IMR-90 (cell line): ENCODE data around the gene PRKAR1B. TPM values are rescaled to one million over a fixed set of nuclear protein-coding genes. Genes with fewer than 3 reads are reported as not detected.

Experiments used
- ATAC-seq: fragments of 200-7000 bp; cut with Tn5 transposase; 2 replicates; pipeline ENCODE4 v1.9.1; 2020; ENCODE audit warnings: low read depth, mild to moderate bottlenecking, moderate library complexity
- BruUV-seq: library from RNA; stranded (reverse); fragments of 400-500 nt; replicated peaks from 2 replicates; lab custom pipeline; 2021; lab: Mats Ljungman, UMichigan
- CTCF ChIA-PET: fragments of 300-600 bp; formaldehyde crosslinking; extraction: SDS; loops from one replicate; lab custom pipeline; 2021; ENCODE audit warnings: antibody characterized with exemption; lab: Yijun Ruan, JAX
- POLR2A ChIA-PET: fragments of 300-600 bp; sonication (Branson Sonifier 250); formaldehyde crosslinking; loops from one replicate; lab custom pipeline; 2022; ENCODE audit warnings: antibody characterized with exemption; ENCODE audit not compliant: unreplicated experiment; lab: Charles Lee
- DNase-seq: peaks from one replicate; pipeline ENCODE4 v3.0.0; 2013
- H2AFZ ChIP-seq: replicated peaks from 2 replicates; pipeline ENCODE3; 2013; ENCODE audit warnings: low read length, mild to moderate bottlenecking; ENCODE audit not compliant: poor library complexity
- H2AK5ac ChIP-seq: 2 replicates; pipeline ENCODE4 v1.6.1; 2013; ENCODE audit warnings: low read depth, low read length, inconsistent platforms
- H2AK9ac ChIP-seq: replicated peaks from 2 replicates; pipeline ENCODE3; 2013; ENCODE audit warnings: mild to moderate bottlenecking, low read depth, low read length, moderate library complexity; ENCODE audit not compliant: poor library complexity
- H2BK120ac ChIP-seq: 2 replicates; pipeline ENCODE4 v1.6.1; 2013; ENCODE audit warnings: low read depth, low read length, inconsistent platforms
- H2BK15ac ChIP-seq: 3 replicates; pipeline ENCODE4 v1.6.1; 2013; ENCODE audit warnings: low read depth, low read length, inconsistent platforms
- H2BK20ac ChIP-seq: 2 replicates; pipeline ENCODE4 v1.6.1; 2013; ENCODE audit warnings: low read depth, mild to moderate bottlenecking, inconsistent platforms, low read length, moderate library complexity
- H2BK5ac ChIP-seq: 2 replicates; pipeline ENCODE4 v1.6.1; 2013; ENCODE audit warnings: mild to moderate bottlenecking, low read depth, low read length, inconsistent platforms; ENCODE audit not compliant: poor library complexity, severe bottlenecking
- H3K14ac ChIP-seq: replicated peaks from 2 replicates; pipeline ENCODE4 v1.6.1; 2013; ENCODE audit warnings: low read depth, low read length, inconsistent platforms
- H3K18ac ChIP-seq: 2 replicates; pipeline ENCODE4 v1.6.1; 2013; ENCODE audit warnings: low read depth, low read length, control low read depth
- H3K23ac ChIP-seq: 2 replicates; pipeline ENCODE4 v1.6.1; 2013; ENCODE audit warnings: low read depth, low read length, inconsistent platforms
- H3K27ac ChIP-seq: 2 replicates; pipeline ENCODE4 v1.5.1; 2013; ENCODE audit warnings: mild to moderate bottlenecking, control low read depth, low read length; ENCODE audit not compliant: insufficient read depth
- H3K27me3 ChIP-seq: 2 replicates; pipeline ENCODE4 v1.6.1; 2013; ENCODE audit warnings: low read length; ENCODE audit not compliant: control insufficient read depth, insufficient read depth
- H3K36me3 ChIP-seq: 2 replicates; pipeline ENCODE4 v1.6.1; 2013; ENCODE audit warnings: low read length, mixed read lengths; ENCODE audit not compliant: control insufficient read depth, insufficient read depth
- H3K4ac ChIP-seq: 2 replicates; pipeline ENCODE4 v1.6.1; 2013; ENCODE audit warnings: low read depth, low read length, inconsistent platforms
- H3K4me1 ChIP-seq: 2 replicates; pipeline ENCODE4 v1.6.1; 2013; ENCODE audit warnings: low read length, mixed read lengths; ENCODE audit not compliant: control insufficient read depth, insufficient read depth
- H3K4me2 ChIP-seq: 2 replicates; pipeline ENCODE4 v1.6.1; 2013; ENCODE audit warnings: low read depth, mild to moderate bottlenecking, control low read depth, low read length, moderate library complexity
- H3K4me3 ChIP-seq: 2 replicates; pipeline ENCODE4 v1.5.1; 2013; ENCODE audit warnings: low read depth, mild to moderate bottlenecking, control low read depth, low read length, moderate library complexity; ENCODE audit not compliant: insufficient read depth
- H3K56ac ChIP-seq: 2 replicates; pipeline ENCODE4 v1.6.1; 2013; ENCODE audit warnings: low read length, inconsistent platforms; ENCODE audit not compliant: insufficient read depth; ENCODE audit errors: extremely low read depth
- H3K79me1 ChIP-seq, 2 experiments: 2 replicates each; pipeline ENCODE4 v1.6.1; 2013; ENCODE audit warnings: low read length in 2 of 2, inconsistent platforms in 1 of 2, low read depth in 1 of 2
- H3K9ac ChIP-seq: 2 replicates; pipeline ENCODE4 v1.6.1; 2013; ENCODE audit warnings: low read depth, low read length, control low read depth
- H3K9me1 ChIP-seq: 2 replicates; pipeline ENCODE4 v1.6.1; 2013; ENCODE audit warnings: low read length, inconsistent platforms; ENCODE audit not compliant: insufficient read depth
- H3K9me3 ChIP-seq: 2 replicates; pipeline ENCODE4 v1.6.1; 2013; ENCODE audit warnings: low read length; ENCODE audit not compliant: control insufficient read depth, insufficient read depth
- H4K20me1 ChIP-seq: 2 replicates; pipeline ENCODE4 v1.6.1; 2013; ENCODE audit warnings: low read length, inconsistent platforms; ENCODE audit not compliant: insufficient read depth
- H4K5ac ChIP-seq: 2 replicates; pipeline ENCODE4 v1.6.1; 2013; ENCODE audit warnings: mild to moderate bottlenecking, low read depth, low read length, control low read depth
- H4K8ac ChIP-seq, 2 experiments: 2 replicates each; pipeline ENCODE4 v1.6.1; 2013; ENCODE audit warnings: low read depth in 2 of 2, low read length in 2 of 2, control low read depth in 1 of 2, inconsistent platforms in 1 of 2
- H4K91ac ChIP-seq: 2 replicates; pipeline ENCODE4 v1.6.1; 2013; ENCODE audit warnings: low read depth, low read length, inconsistent platforms; ENCODE audit not compliant: insufficient read depth
- BHLHE40 ChIP-seq: fragments of 150-350 bp; IDR thresholded peaks from 2 replicates; pipeline ENCODE4 v1.6.1; 2016; ENCODE audit warnings: mild to moderate bottlenecking, low read depth, low read length
- CHD1 ChIP-seq: IDR thresholded peaks from 2 replicates; pipeline ENCODE4 v1.6.1; 2012; ENCODE audit warnings: low read depth, low read length, improper control_type of control experiment
- CTCF ChIP-seq: conservative IDR thresholded peaks from 2 replicates; pipeline ENCODE4 v1.5.1; 2012; ENCODE audit warnings: mild to moderate bottlenecking, low read depth, low read length, improper control_type of control experiment
- ELK1 ChIP-seq: fragments of 150-350 bp; IDR thresholded peaks from 2 replicates; pipeline ENCODE4 v1.6.1; 2016; ENCODE audit warnings: low read depth, mild to moderate bottlenecking, low read length, moderate library complexity, borderline replicate concordance
- MAFK ChIP-seq: IDR thresholded peaks from 2 replicates; pipeline ENCODE4 v1.6.1; 2012; ENCODE audit warnings: low read depth, low read length, improper control_type of control experiment
- MAZ ChIP-seq: IDR thresholded peaks from 2 replicates; pipeline ENCODE4 v1.6.1; 2012; ENCODE audit warnings: low read depth, mild to moderate bottlenecking, low read length, improper control_type of control experiment, moderate library complexity, borderline replicate concordance
- NFE2L2 ChIP-seq: fragments of 150-350 bp; IDR thresholded peaks from 2 replicates; pipeline ENCODE4 v1.6.1; 2016; ENCODE audit warnings: low read depth, mild to moderate bottlenecking, low read length
- RAD21 ChIP-seq: IDR thresholded peaks from 2 replicates; pipeline ENCODE4 v1.6.1; 2012; ENCODE audit warnings: low read length, improper control_type of control experiment
- RCOR1 ChIP-seq: IDR thresholded peaks from 2 replicates; pipeline ENCODE4 v1.6.1; 2012; ENCODE audit warnings: mild to moderate bottlenecking, low read length, improper control_type of control experiment; ENCODE audit not compliant: insufficient replicate concordance
- RFX5 ChIP-seq: IDR thresholded peaks from 2 replicates; pipeline ENCODE4 v1.8.0; 2012; ENCODE audit warnings: low read depth, mild to moderate bottlenecking, low read length, moderate library complexity
- USF2 ChIP-seq: fragments of 150-350 bp; IDR thresholded peaks from 2 replicates; pipeline ENCODE4 v1.6.1; 2017; ENCODE audit warnings: mild to moderate bottlenecking, antibody characterized with exemption, low read length, low read depth
- WGBS, 2 experiments: methylation state at CpG; one replicate each; pipeline versions ENCODE4 v1.1.5 to v1.1.7; 2013; ENCODE audit warnings: missing lambda C conversion rate in 2 of 2; ENCODE audit not compliant: insufficient read length in 1 of 2; ENCODE audit errors: extremely low coverage in 2 of 2; 5-methylcytosine and 5-hydroxymethylcytosine counted together
- dilution Hi-C: fragments of 300-500 bp; cut with HindIII; formaldehyde crosslinking; loops from one replicate; pipeline ENCODE4 v1.14.3; 2018; ENCODE audit warnings: low sequenced_read_pairs; ENCODE audit not compliant: unreplicated experiment
- in situ Hi-C: fragments of 300-500 bp; cut with MboI; formaldehyde crosslinking; loops from 3 replicates; pipeline ENCODE4 v1.14.3; 2019; ENCODE audit warnings: low sequenced_read_pairs, inconsistent platforms, mixed read lengths
- intact Hi-C: fragments of 100-400 bp; cut with micrococcal nuclease; formaldehyde crosslinking; loops from 2 replicates; pipeline ENCODE4 v1.10.0; 2022
- polyA plus RNA-seq, 3 experiments: library from polyadenylated mRNA; depleted of rRNA; stranded (reverse); fragments of >200 nt; gene quantifications; 2 replicates each; pipeline ENCODE4 v1.2.3, GENCODE V29; 2012; ENCODE audit warnings: low replicate concordance in 1 of 3
- total RNA-seq: library from RNA; depleted of rRNA; stranded (reverse); fragments of >200 nt; gene quantifications from 2 replicates; pipeline ENCODE4 v1.2.3, GENCODE V29; 2012

PRKAR1B gene
- total and polyA plus RNA-seq, 2 of the 4 experiments (the other 2 are of a cell fraction): 15.2 to 20.2 TPM

- dilution Hi-C loops (no loop called here), intact Hi-C loops (no loop called here), in situ Hi-C loops (loop anchor here (10.0 kb wide), 1 partner anchor 341 kb away; the partner anchor contains the start of gene GET4)
- H2BK20ac ChIP-seq: no peak overlapping the region
- no peak overlapping the region for H3K4me2 ChIP-seq
- TF ChIP-seq MAFK (no peak), RCOR1 (no peak), RAD21 (no peak), ELK1 (no peak), NFE2L2 (no peak), RFX5 (no peak), CHD1 (no peak), USF2 (no peak), BHLHE40 (no peak), CTCF (no peak), MAZ (no peak)
- H3K27me3 ChIP-seq: peaks cover 28% of the 10 kb centered on the region
- H3K56ac ChIP-seq: no peak overlapping the region
- no peak overlapping the region for H2BK120ac ChIP-seq
- H2AK9ac ChIP-seq: no peak overlapping the region
- H2BK15ac ChIP-seq: no peak overlapping the region
- H3K18ac ChIP-seq: no peak overlapping the region
- no peak overlapping the region for H3K14ac ChIP-seq
- CTCF ChIA-PET: no interaction called here
- H4K8ac ChIP-seq: no peak overlapping the region
- peaks cover 13% of the 10 kb centered on the region for H3K4me1 ChIP-seq
- POLR2A ChIA-PET: no interaction called here
- no peak overlapping the region for H4K5ac ChIP-seq
- 0 out of 4 replicates have a peak, but pooled peaks cover 0 to 6% of the 10 kb centered on the region in 2 experiments for H3K79me1 ChIP-seq
- peaks cover 7% of the 10 kb centered on the region for H3K9me1 ChIP-seq
- H3K36me3 ChIP-seq: no peaks in the 10 kb centered on the region
- H3K4me3 ChIP-seq: no peak overlapping the region
- no peak overlapping the region for H3K9ac ChIP-seq
- no peak overlapping the region for H2BK5ac ChIP-seq
- DNase-seq (no peak), ATAC-seq (no peak)
- H2AK5ac ChIP-seq: no peak overlapping the region
- H3K9me3 ChIP-seq: no peaks in the 10 kb centered on the region
- H3K27ac ChIP-seq: no peak overlapping the region
- H4K20me1 ChIP-seq: no peaks in the 10 kb centered on the region
- BruUV-seq: no TSS peak
- H3K4ac ChIP-seq: no peak overlapping the region
- H3K23ac ChIP-seq: no peak overlapping the region
- no peak overlapping the region for H2AFZ ChIP-seq
- WGBS, 2 experiments: 60 to 100% methylated on average over 1 to 2 of the region's 8 CpGs
- H4K91ac ChIP-seq: no peak overlapping the region
Observed at GRCh38 chr7:534075-534474, 193.0 kb downstream of the PRKAR1B start.
